ENCODE measurements around the gene ZNF333. TPM values are rescaled to one million over a fixed set of nuclear protein-coding genes. Genes with fewer than 3 reads are reported as not detected.

The ZNF333 gene
- polyA plus RNA-seq, 2 of the 4 experiments (the other 2 are of a cell fraction), result 3.5 to 5.7 TPM

DNA sequence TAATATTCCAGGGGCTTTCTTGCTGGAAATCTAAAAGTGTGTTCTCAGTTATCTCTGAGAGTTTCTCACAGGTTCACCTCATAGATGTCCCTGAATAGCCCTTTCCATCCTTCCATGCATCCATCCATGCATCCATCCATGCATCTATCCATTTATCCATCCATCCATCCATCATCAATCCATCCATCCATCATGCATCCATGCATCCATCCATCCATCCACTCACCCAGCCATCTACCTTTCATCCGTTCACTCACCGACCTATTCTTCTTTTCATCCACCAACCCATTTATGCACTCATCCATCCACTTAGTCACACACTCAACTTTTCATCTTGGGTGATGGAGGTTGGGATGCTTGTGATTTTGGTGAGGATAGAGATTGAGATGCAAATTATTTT, 7.8 kb upstream of the ZNF333 start:
- Histone ChIP-seq H3K4me3 (no peak overlapping the region), H3K4me2 (no peak overlapping the region), H3K27ac (no peak overlapping the region), H3K4me1 (no peaks in the 10 kb centered on the region), H3K9me3 (no peaks in the 10 kb centered on the region)
- FAIRE-seq (no peak), ATAC-seq (no peak), DNase-seq (ENCODE audit: low read depth in 1 of 2, low spot score in 1 of 2) (no peak)
- ChIA-PET CTCF (interaction anchor here (2.2 kb wide), 1 partner anchor 108 kb away, joined by 8 read pairs; no protein-coding TSS in a partner anchor), POLR2A (no interaction called here)
- WGBS (ENCODE audit: missing lambda C conversion rate), result 0% methylated on average over 2 of the region's 2 CpGs
- TF ChIP-seq KDM1A (IDR thresholded peaks at IDR 0.05; ENCODE audit: low read depth), result no peak
- TF ChIP-seq TP53 (CRISPR knock-in tag; IDR thresholded peaks at IDR 0.05), result no peak
- no peak for TF ChIP-seq MAZ (IDR thresholded peaks at IDR 0.05; ENCODE audit: borderline replicate concordance, low read depth, low read length)

- ATAC-seq, result no peak
- Histone ChIP-seq H3K4me3 (no peak overlapping the region), H3K4me1 (no peaks in the 10 kb centered on the region), H3K9me3 (no peaks in the 10 kb centered on the region), H3K27ac (no peak overlapping the region), H3K4me2 (no peak overlapping the region)
- FAIRE-seq, result no peak
- 0% methylated on average over 3 of the region's 3 CpGs for WGBS (ENCODE audit: missing lambda C conversion rate)
- no peak for DNase-seq (ENCODE audit: low read depth in 1 of 2, low spot score in 1 of 2)
- CTCF ChIA-PET, result interaction anchor here (0.6 to 7.5 kb wide), 2 partner anchors 92 to 110 kb away, joined by 3 to 81 read pairs; partner anchors contain the start of gene NDUFB7
- POLR2A ChIA-PET, result no interaction called here
- no peak for TF ChIP-seq JUNB (IDR thresholded peaks at IDR 0.05)
- TF ChIP-seq ESRRA (IDR thresholded peaks at IDR 0.05; ENCODE audit: borderline replicate concordance, low read length), result no peak
- TF ChIP-seq MAX (IDR thresholded peaks at IDR 0.05), result no peak
- no peak for TF ChIP-seq CHD4 (IDR thresholded peaks at IDR 0.05; ENCODE audit: borderline replicate concordance)
- TF ChIP-seq EHF (CRISPR knock-in tag; IDR thresholded peaks at IDR 0.05), result no peak
- no peak for TF ChIP-seq EP300 (IDR thresholded peaks at IDR 0.05)
- no peak for TF ChIP-seq HMGXB4 (CRISPR knock-in tag; IDR thresholded peaks at IDR 0.05; ENCODE audit: borderline replicate concordance)
- TF ChIP-seq NR3C1 (IDR thresholded peaks at IDR 0.05), result no peak
- TF ChIP-seq POLR2A (IDR thresholded peaks at IDR 0.05; ENCODE audit: low read length), result no peak
- TF ChIP-seq, protein P1, sequence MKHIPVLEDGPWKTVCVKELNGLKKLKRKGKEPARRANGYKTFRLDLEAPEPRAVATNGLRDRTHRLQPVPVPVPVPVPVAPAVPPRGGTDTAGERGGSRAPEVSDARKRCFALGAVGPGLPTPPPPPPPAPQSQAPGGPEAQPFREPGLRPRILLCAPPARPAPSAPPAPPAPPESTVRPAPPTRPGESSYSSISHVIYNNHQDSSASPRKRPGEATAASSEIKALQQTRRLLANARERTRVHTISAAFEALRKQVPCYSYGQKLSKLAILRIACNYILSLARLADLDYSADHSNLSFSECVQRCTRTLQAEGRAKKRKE (CRISPR knock-in tag; IDR thresholded peaks at IDR 0.05; ENCODE audit: low read depth), result no peak
- TF ChIP-seq NPAS2 (CRISPR knock-in tag; IDR thresholded peaks at IDR 0.05; ENCODE audit: borderline replicate concordance), result no peak
- TF ChIP-seq KDM1A (IDR thresholded peaks at IDR 0.05; ENCODE audit: low read depth), result no peak
Observed at GRCh38 chr19:14683439-14683838, 6.4 kb upstream of the ZNF333 start.

GRCh38 chr19:14686411-14686810, 3.4 kb upstream of the ZNF333 start:
- 4% methylated on average over 3 of the region's 3 CpGs for WGBS (ENCODE audit: missing lambda C conversion rate)
- no peak overlapping the region for H3K4me3 ChIP-seq
- H3K9me3 ChIP-seq, result no peaks in the 10 kb centered on the region
- FAIRE-seq (no peak), DNase-seq (ENCODE audit: low read depth in 1 of 2, low spot score in 1 of 2) (peak in 1 of 2 experiments; percentile 47), ATAC-seq (no peak)
- CTCF ChIA-PET, result interaction anchor here (0.7 to 7.5 kb wide), 6 partner anchors 9 to 113 kb away, joined by 3 to 81 read pairs (median 4); partner anchors contain the start of gene NDUFB7
- POLR2A ChIA-PET, result interaction anchor here (0.6 to 1.5 kb wide), 3 partner anchors 112 to 338 kb away, joined by 4 to 5 read pairs (median 5); partner anchors contain the start of gene NDUFB7
- H3K4me2 ChIP-seq, result no peak overlapping the region
- no peak overlapping the region for H3K27ac ChIP-seq
- TF ChIP-seq HOXA7 (CRISPR knock-in tag; IDR thresholded peaks at IDR 0.05) (no peak), ELK1 (IDR thresholded peaks at IDR 0.05; ENCODE audit: low read depth, low read length) (no peak), POLR2A (IDR thresholded peaks at IDR 0.05; ENCODE audit: low read length) (no peak), CBX2 (IDR thresholded peaks at IDR 0.05; ENCODE audit: borderline replicate concordance, low read depth) (no peak), HOXB5 (CRISPR knock-in tag; IDR thresholded peaks at IDR 0.05) (no peak), RAD21 (conservative IDR thresholded peaks at IDR 0.05 in 1 of 2, IDR thresholded peaks at IDR 0.05 in 1 of 2) (peak; percentile 47 to 55; a peak in 4 of 5 replicates), MAX (IDR thresholded peaks at IDR 0.05) (no peak), HMGXB4 (CRISPR knock-in tag; IDR thresholded peaks at IDR 0.05; ENCODE audit: borderline replicate concordance) (no peak), TFCP2L1 (CRISPR knock-in tag; IDR thresholded peaks at IDR 0.05) (no peak), SMC3 (IDR thresholded peaks at IDR 0.05) (peak; percentile 37; the same call in 2 of the 3 replicates)
- TF ChIP-seq, protein P2, sequence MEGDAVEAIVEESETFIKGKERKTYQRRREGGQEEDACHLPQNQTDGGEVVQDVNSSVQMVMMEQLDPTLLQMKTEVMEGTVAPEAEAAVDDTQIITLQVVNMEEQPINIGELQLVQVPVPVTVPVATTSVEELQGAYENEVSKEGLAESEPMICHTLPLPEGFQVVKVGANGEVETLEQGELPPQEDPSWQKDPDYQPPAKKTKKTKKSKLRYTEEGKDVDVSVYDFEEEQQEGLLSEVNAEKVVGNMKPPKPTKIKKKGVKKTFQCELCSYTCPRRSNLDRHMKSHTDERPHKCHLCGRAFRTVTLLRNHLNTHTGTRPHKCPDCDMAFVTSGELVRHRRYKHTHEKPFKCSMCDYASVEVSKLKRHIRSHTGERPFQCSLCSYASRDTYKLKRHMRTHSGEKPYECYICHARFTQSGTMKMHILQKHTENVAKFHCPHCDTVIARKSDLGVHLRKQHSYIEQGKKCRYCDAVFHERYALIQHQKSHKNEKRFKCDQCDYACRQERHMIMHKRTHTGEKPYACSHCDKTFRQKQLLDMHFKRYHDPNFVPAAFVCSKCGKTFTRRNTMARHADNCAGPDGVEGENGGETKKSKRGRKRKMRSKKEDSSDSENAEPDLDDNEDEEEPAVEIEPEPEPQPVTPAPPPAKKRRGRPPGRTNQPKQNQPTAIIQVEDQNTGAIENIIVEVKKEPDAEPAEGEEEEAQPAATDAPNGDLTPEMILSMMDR (IDR thresholded peaks at IDR 0.05), result peak; percentile 46
- no peaks in the 10 kb centered on the region for H3K4me1 ChIP-seq

Measured in A549 (cell line).